GM23338 (cell line): ENCODE data around the gene PARP9. TPM values are rescaled to one million over a fixed set of nuclear protein-coding genes. Genes with fewer than 3 reads are reported as not detected.

Experiments used
- ATAC-seq: fragments of 200-7000 bp; cut with Tn5 transposase; 3 replicates; pipeline ENCODE4 v1.9.1; 2020
- DNase-seq: peaks from one replicate; pipeline ENCODE4 v3.0.0-alpha.2; 2015; ENCODE audit warnings: low spot score
- H2AFZ ChIP-seq: fragments of 200-600 bp; sonication (generic); 2 replicates; pipeline ENCODE4 v1.8.0; 2016; ENCODE audit warnings: antibody characterized with exemption, mild to moderate bottlenecking, moderate library complexity
- H3F3A ChIP-seq: fragments of 200-600 bp; sonication (generic); replicated peaks from 2 replicates; pipeline ENCODE4 v1.8.0; 2017; ENCODE audit warnings: antibody characterized with exemption, mixed run types, low read depth
- H3K27ac ChIP-seq: fragments of 200-600 bp; sonication (generic); 2 replicates; pipeline ENCODE4 v1.6.1; 2016; ENCODE audit warnings: low read depth
- H3K27me3 ChIP-seq: fragments of 200-600 bp; sonication (generic); 2 replicates; pipeline ENCODE4 v1.8.0; 2016; ENCODE audit warnings: mild to moderate bottlenecking, mixed run types, moderate library complexity; ENCODE audit not compliant: insufficient read depth
- H3K36me3 ChIP-seq: fragments of 200-600 bp; sonication (generic); 2 replicates; pipeline ENCODE4 v1.8.0; 2016; ENCODE audit warnings: mild to moderate bottlenecking; ENCODE audit not compliant: insufficient read depth
- H3K4me1 ChIP-seq: fragments of 200-600 bp; sonication (generic); 2 replicates; pipeline ENCODE4 v1.8.0; 2016; ENCODE audit warnings: mild to moderate bottlenecking, moderate library complexity; ENCODE audit not compliant: insufficient read depth
- H3K4me2 ChIP-seq: fragments of 200-600 bp; sonication (generic); 2 replicates; pipeline ENCODE4 v1.7.1; 2017; ENCODE audit warnings: mixed run types
- H3K4me3 ChIP-seq: fragments of 200-600 bp; sonication (generic); 2 replicates; pipeline ENCODE4 v1.6.1; 2016; ENCODE audit warnings: mixed run types
- H3K79me2 ChIP-seq: fragments of 200-600 bp; sonication (generic); replicated peaks from 2 replicates; pipeline ENCODE4 v1.8.0; 2017; ENCODE audit warnings: mild to moderate bottlenecking; ENCODE audit not compliant: insufficient read depth
- H3K9me2 ChIP-seq: fragments of 200-600 bp; sonication (generic); 2 replicates; pipeline ENCODE4 v1.8.0; 2017; ENCODE audit not compliant: insufficient read depth
- H4K20me1 ChIP-seq: fragments of 200-600 bp; sonication (generic); replicated peaks from 2 replicates; pipeline ENCODE4 v1.8.0; 2017; ENCODE audit warnings: mild to moderate bottlenecking; ENCODE audit not compliant: insufficient read depth
- H3K27ac Mint-ChIP-seq: 2 replicates; pipeline ENCODE4 v1.8.0; 2020; ENCODE audit warnings: inconsistent platforms, mild to moderate bottlenecking, moderate library complexity, mixed read lengths
- H3K27me3 Mint-ChIP-seq: 3 replicates; pipeline ENCODE4 v1.8.0; 2022; ENCODE audit warnings: low read depth, mild to moderate bottlenecking, moderate library complexity, mixed read lengths, inconsistent platforms; ENCODE audit not compliant: insufficient read depth, poor library complexity
- H3K36me3 Mint-ChIP-seq: 3 replicates; pipeline ENCODE4 v1.8.0; 2021; ENCODE audit warnings: low read depth, mild to moderate bottlenecking, inconsistent platforms, moderate library complexity, mixed read lengths
- H3K4me1 Mint-ChIP-seq: 3 replicates; pipeline ENCODE4 v1.8.0; 2020; ENCODE audit warnings: mild to moderate bottlenecking, inconsistent platforms, mixed read lengths
- H3K4me3 Mint-ChIP-seq: 3 replicates; pipeline ENCODE4 v1.8.0; 2021; ENCODE audit warnings: moderate library complexity, mild to moderate bottlenecking, inconsistent platforms, mixed read lengths
- H3K9me3 Mint-ChIP-seq: 3 replicates; pipeline ENCODE4 v1.8.0; 2020; ENCODE audit warnings: moderate library complexity, mild to moderate bottlenecking, inconsistent platforms, mixed read lengths
- CREB1 ChIP-seq: fragments of 250-450 bp; sonication (Bioruptor Pico); IDR thresholded peaks from 2 replicates; pipeline ENCODE4 v1.5.0; 2020; ENCODE audit warnings: low read depth, mild to moderate bottlenecking, moderate library complexity
- EZH2 ChIP-seq: fragments of 200-600 bp; sonication (generic); IDR thresholded peaks from one replicate; pipeline ENCODE4 v1.8.0; 2017; ENCODE audit warnings: antibody characterized with exemption, mild to moderate bottlenecking, low read depth; ENCODE audit not compliant: unreplicated experiment
- EZH2phosphoT487 ChIP-seq: fragments of 200-600 bp; sonication (generic); IDR thresholded peaks from one replicate; pipeline ENCODE4 v1.8.1; 2018; ENCODE audit warnings: antibody characterized with exemption; ENCODE audit not compliant: unreplicated experiment
- JUNB ChIP-seq: IDR thresholded peaks from one replicate; pipeline ENCODE4 v1.6.1; 2016; ENCODE audit warnings: antibody characterized with exemption; ENCODE audit not compliant: unreplicated experiment
- NANOG ChIP-seq: IDR thresholded peaks from 2 replicates; pipeline ENCODE4 v1.6.1; 2016; ENCODE audit warnings: antibody characterized with exemption, borderline replicate concordance
- POLR2AphosphoS5 ChIP-seq: IDR thresholded peaks from 2 replicates; pipeline ENCODE4 v1.6.1; 2016; ENCODE audit warnings: antibody characterized with exemption, low read depth
- REST ChIP-seq: IDR thresholded peaks from one replicate; pipeline ENCODE4 v1.6.1; 2018; ENCODE audit warnings: antibody characterized with exemption; ENCODE audit not compliant: unreplicated experiment
- STAT1 ChIP-seq: IDR thresholded peaks from one replicate; pipeline ENCODE4 v1.6.1; 2016; ENCODE audit warnings: antibody characterized with exemption; ENCODE audit not compliant: unreplicated experiment
- ZNF114 ChIP-seq: fragments of 250-450 bp; sonication (Bioruptor Pico); IDR thresholded peaks from 2 replicates; pipeline ENCODE4 v1.5.0; 2020; ENCODE audit warnings: mild to moderate bottlenecking, moderate library complexity
- ZNF331 ChIP-seq: fragments of 250-450 bp; sonication (Bioruptor Pico); IDR thresholded peaks from 2 replicates; pipeline ENCODE4 v1.5.0; 2020; ENCODE audit warnings: low read depth, mild to moderate bottlenecking, moderate library complexity
- ZNF462 ChIP-seq: fragments of 250-450 bp; sonication (Bioruptor Pico); IDR thresholded peaks from 2 replicates; pipeline ENCODE4 v1.5.0; 2020; ENCODE audit warnings: mild to moderate bottlenecking, moderate library complexity
- polyA plus RNA-seq: library from polyadenylated mRNA; unstranded; fragments of >200 nt; fragmentation: Nextera tagmentation; extraction: Ambion mirVana; gene quantifications from 2 replicates; pipeline ENCODE4 v1.2.1, GENCODE V29; 2016
- total RNA-seq: library from RNA; depleted of rRNA; stranded (reverse); fragments of >200 nt; shearing (Covaris generic); gene quantifications from 2 replicates; pipeline ENCODE4 v1.2.3, GENCODE V29; 2014

Gene PARP9
- total and polyA plus RNA-seq, 2 experiments from 2014 or later: 1.8 to 2.2 TPM

GRCh38 chr3:122530164-122530563, 33.9 kb downstream of the PARP9 start (continued):
- TF ChIP-seq REST (no peak), JUNB (no peak), CREB1 (CRISPR knock-in tag) (no peak), POLR2AphosphoS5 (no peak), ZNF114 (no peak), STAT1 (no peak), EZH2 (no peak), ZNF331 (CRISPR knock-in tag) (no peak), NANOG (no peak)

GRCh38 chr3:122523317-122523716, 40.8 kb downstream of the PARP9 start:
- Mint-ChIP-seq H3K4me1 (no peaks in the 10 kb centered on the region), H3K36me3 (no peaks in the 10 kb centered on the region), H3K27ac (no peak overlapping the region), H3K27me3 (no peaks in the 10 kb centered on the region), H3K4me3 (no peak overlapping the region), H3K9me3 (no peaks in the 10 kb centered on the region; the same call in 2 of the 3 replicates)
- Histone ChIP-seq H3K27ac (no peak overlapping the region), H3K4me1 (no peaks in the 10 kb centered on the region), H3K27me3 (no peaks in the 10 kb centered on the region), H3K79me2 (no peaks in the 10 kb centered on the region), H3K4me2 (no peak overlapping the region), H3F3A (no peaks in the 10 kb centered on the region), H3K36me3 (no peaks in the 10 kb centered on the region), H4K20me1 (no peaks in the 10 kb centered on the region), H3K4me3 (no peak overlapping the region), H3K9me2 (no peaks in the 10 kb centered on the region), H2AFZ (peak overlapping the region; percentile 70; the same call in 1 of the 2 replicates)
- ATAC-seq (no peak), DNase-seq (no peak)
- no peak for TF ChIP-seq REST
- no peak for TF ChIP-seq NANOG
- TF ChIP-seq EZH2phosphoT487: no peak
- TF ChIP-seq JUNB: no peak
- TF ChIP-seq ZNF462 (CRISPR knock-in tag): no peak
- TF ChIP-seq POLR2AphosphoS5: no peak
- no peak for TF ChIP-seq ZNF331 (CRISPR knock-in tag)
